GM04504 (cell line): ENCODE results near the gene NMD3.

Experiments
- DNase-seq: peaks from one replicate; pipeline ENCODE4 v3.0.0-alpha.2; 2012; ENCODE audit warnings: low read depth

NMD3 gene

GRCh38 chr3:161284989-161285388, 63.9 kb downstream of the NMD3 start:
- no peak for DNase-seq

- DNase-seq: no peak
Observed at GRCh38 chr3:161289174-161289573, 68.1 kb downstream of the NMD3 start.

- no peak for DNase-seq
Observed at GRCh38 chr3:161291191-161291901, 70.2 kb downstream of the NMD3 start.

GRCh38 chr3:161293381-161293780, 72.3 kb downstream of the NMD3 start:
- DNase-seq: no peak

- DNase-seq: no peak
Observed at GRCh38 chr3:161295325-161295724, 74.2 kb downstream of the NMD3 start.

GRCh38 chr3:161296814-161297213, 75.7 kb downstream of the NMD3 start:
- DNase-seq: no peak
